Astrocyte of the spinal cord (primary cell): ENCODE data around the gene KIAA0319L.

Experiments used
- DNase-seq: peaks from one replicate; pipeline ENCODE4 v3.0.0; 2011; ENCODE audit warnings: low read depth, low spot score
- H3K4me3 ChIP-seq: 2 replicates; pipeline ENCODE4 v1.5.1; 2011; ENCODE audit warnings: low read depth, mild to moderate bottlenecking, low read length, moderate library complexity
- in situ Hi-C: cut with HindIII; loops from 2 replicates; pipeline ENCODE4 v1.10.0; 2017; ENCODE audit warnings: low sequenced_read_pairs
- TF ChIP-seq, protein P1 (sequence below): IDR thresholded peaks from 2 replicates; pipeline ENCODE4 v1.5.1; 2012; ENCODE audit warnings: low read depth, mild to moderate bottlenecking, low read length, inconsistent platforms

KIAA0319L gene

GRCh38 chr1:35557118-35557610 is at the start of gene KIAA0319L:
TSS of gene KIAA0319L (minus strand) at chr1:35557403. CDS start at chr1:35554491, 2,912 bp downstream.
- H3K4me3 ChIP-seq = peak within 1 kb of the TSS; percentile 94
- in situ Hi-C loops = no loop called here
- TF ChIP-seq, protein P1, sequence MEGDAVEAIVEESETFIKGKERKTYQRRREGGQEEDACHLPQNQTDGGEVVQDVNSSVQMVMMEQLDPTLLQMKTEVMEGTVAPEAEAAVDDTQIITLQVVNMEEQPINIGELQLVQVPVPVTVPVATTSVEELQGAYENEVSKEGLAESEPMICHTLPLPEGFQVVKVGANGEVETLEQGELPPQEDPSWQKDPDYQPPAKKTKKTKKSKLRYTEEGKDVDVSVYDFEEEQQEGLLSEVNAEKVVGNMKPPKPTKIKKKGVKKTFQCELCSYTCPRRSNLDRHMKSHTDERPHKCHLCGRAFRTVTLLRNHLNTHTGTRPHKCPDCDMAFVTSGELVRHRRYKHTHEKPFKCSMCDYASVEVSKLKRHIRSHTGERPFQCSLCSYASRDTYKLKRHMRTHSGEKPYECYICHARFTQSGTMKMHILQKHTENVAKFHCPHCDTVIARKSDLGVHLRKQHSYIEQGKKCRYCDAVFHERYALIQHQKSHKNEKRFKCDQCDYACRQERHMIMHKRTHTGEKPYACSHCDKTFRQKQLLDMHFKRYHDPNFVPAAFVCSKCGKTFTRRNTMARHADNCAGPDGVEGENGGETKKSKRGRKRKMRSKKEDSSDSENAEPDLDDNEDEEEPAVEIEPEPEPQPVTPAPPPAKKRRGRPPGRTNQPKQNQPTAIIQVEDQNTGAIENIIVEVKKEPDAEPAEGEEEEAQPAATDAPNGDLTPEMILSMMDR = no peak
- no peak for DNase-seq

DNA sequence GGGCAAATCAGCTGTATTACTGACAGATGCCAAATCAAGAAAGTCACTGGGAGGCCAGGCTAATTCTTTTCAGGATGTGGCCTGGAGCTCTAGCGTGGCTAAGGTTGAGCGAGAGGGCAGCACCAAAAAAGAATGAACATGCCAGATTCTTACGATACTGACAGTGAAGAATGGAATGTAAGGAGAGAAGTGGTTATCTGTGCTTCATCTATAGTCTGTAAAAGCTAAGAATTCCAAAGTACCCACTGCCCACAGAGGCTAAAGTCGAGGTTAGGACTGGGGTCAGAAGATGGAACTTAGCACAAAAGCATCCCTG is 48.6 kb upstream of the KIAA0319L start:
- DNase-seq = peak; percentile 23
- in situ Hi-C loops = no loop called here
- TF ChIP-seq, protein P1 = no peak
- no peak overlapping the region for H3K4me3 ChIP-seq

GRCh38 chr1:35605071-35605866 is 48.1 kb upstream of the KIAA0319L start:
- TF ChIP-seq, protein P1 = no peak
- DNase-seq = peak; percentile 16

GRCh38 chr1:35603941-35604340 is 46.7 kb upstream of the KIAA0319L start:
- in situ Hi-C loops = no loop called here
- TF ChIP-seq, protein P1 = no peak
- DNase-seq = no peak
- H3K4me3 ChIP-seq = no peak overlapping the region

More at GRCh38 chr1:35605071-35605866, 48.1 kb upstream of the KIAA0319L start:
- H3K4me3 ChIP-seq = no peak overlapping the region
- in situ Hi-C loops = no loop called here

DNA sequence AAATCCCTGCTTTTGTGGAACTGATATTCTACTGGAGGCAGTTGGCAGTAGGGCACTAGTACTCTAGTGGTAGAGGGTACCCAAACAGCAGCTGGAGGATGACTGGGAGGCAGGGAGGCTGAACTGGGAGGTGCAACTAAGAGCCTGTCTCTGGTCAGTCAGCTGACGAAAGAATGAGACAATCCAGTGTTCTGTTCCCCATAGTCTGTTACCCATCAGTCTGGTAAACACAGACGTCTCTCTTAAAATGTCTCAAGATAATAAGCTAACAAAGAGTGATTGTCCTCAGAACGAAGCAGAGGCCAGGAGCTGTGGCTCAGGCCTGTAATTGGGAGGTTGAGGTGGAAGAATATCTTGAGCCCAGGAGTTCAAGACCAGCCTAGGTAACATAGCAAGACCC is 46.3 kb upstream of the KIAA0319L start:
- no peak for DNase-seq
- H3K4me3 ChIP-seq = no peak overlapping the region
- TF ChIP-seq, protein P1 = no peak
- in situ Hi-C loops = no loop called here

DNA sequence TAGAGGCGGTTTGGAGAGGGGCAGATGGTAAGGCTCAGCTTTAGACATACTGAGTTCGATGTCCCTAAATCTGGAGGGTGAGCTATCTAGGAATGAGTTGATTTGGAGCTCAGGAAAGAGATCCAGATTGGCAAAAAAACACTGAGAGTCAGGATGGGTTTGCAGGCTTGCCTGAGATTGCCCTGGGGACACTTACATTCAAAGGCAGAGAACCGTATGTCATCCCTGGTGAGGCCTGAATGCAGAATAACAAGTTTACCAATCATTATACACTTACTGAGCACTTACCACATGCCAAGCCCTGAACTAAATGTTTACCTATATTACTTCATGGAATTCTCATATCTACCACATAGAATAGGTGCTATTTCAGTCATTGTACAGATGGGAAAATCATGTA is 43.4 kb upstream of the KIAA0319L start:
- in situ Hi-C loops = no loop called here
- TF ChIP-seq, protein P1 = no peak
- no peak overlapping the region for H3K4me3 ChIP-seq
- DNase-seq = no peak
